Gastrocnemius medialis (tissue), 4 donors: ENCODE results near the gene SEMA6C. TPM values are rescaled to one million over a fixed set of nuclear protein-coding genes. Genes with fewer than 3 reads are reported as not detected.
A peak's percentile ranks its signal among the peaks of the same experiment; 100 is the strongest.

Experiments
- ATAC-seq, 2 donors: fragments of 150-250 bp; one replicate each; pipeline ENCODE4 v1.9.1; 2016
- DNase-seq, 2 donors: peaks; one replicate each; pipeline ENCODE4 v3.0.0-alpha.2; 2019
- H3K27ac ChIP-seq, 4 donors: fragments of 200-600 bp; sonication (generic); 1 replicate in 1 of 4; 2 replicates in 3 of 4; pipeline ENCODE4 v1.5.1; 2016 to 2018; ENCODE audit warnings: mild to moderate bottlenecking in 2 of 4, moderate library complexity in 1 of 4
- H3K27me3 ChIP-seq, 3 donors: fragments of 200-600 bp; sonication (generic) in 2 of 3; 1 replicate in 1 of 3; 2 replicates in 2 of 3; pipeline versions ENCODE4 v1.5.1 to v1.6.0; 2016 to 2019; ENCODE audit warnings: mild to moderate bottlenecking in 1 of 3, moderate library complexity in 1 of 3
- H3K36me3 ChIP-seq, 2 donors: fragments of 200-600 bp; sonication (generic) in 1 of 2; one replicate each; pipeline ENCODE4 v1.5.1; 2017 to 2018
- H3K4me1 ChIP-seq, 2 donors: fragments of 200-600 bp; sonication (generic) in 1 of 2; one replicate each; pipeline ENCODE4 v1.5.1; 2016 to 2017; ENCODE audit warnings: mild to moderate bottlenecking in 2 of 2
- H3K4me3 ChIP-seq, 4 donors: fragments of 200-600 bp; sonication (generic) in 3 of 4; 1 replicate in 1 of 4; 2 replicates in 3 of 4; pipeline ENCODE4 v1.5.1; 2016 to 2019; ENCODE audit warnings: mild to moderate bottlenecking in 2 of 4
- H3K9me3 ChIP-seq, 3 donors: fragments of 200-600 bp; sonication (generic) in 2 of 3; 1 replicate in 1 of 3; 2 replicates in 2 of 3; pipeline ENCODE4 v1.5.1; 2016 to 2019
- POLR2A ChIP-seq, 2 donors: fragments of 450-650 bp; IDR thresholded peaks; one replicate each; pipeline ENCODE4 v1.6.1; 2017; ENCODE audit warnings: antibody characterized with exemption in 2 of 2, mild to moderate bottlenecking in 2 of 2, moderate library complexity in 2 of 2
- in situ Hi-C, 4 donors: fragments of 200-750 bp; cut with MboI; loops; one replicate each; pipeline versions ENCODE4 v1.15.0 to v1.8.0; 2017; ENCODE audit warnings: low sequenced_read_pairs in 4 of 4
- intact Hi-C: fragments of 100-400 bp; cut with DNase I; formaldehyde crosslinking; loops from one replicate; pipeline ENCODE4 v1.15.1; 2023; ENCODE audit warnings: low total_unique reads
- total RNA-seq, 4 donors: library from RNA; depleted of rRNA; stranded (reverse); fragments of >200 nt; gene quantifications; one replicate each; pipeline versions ENCODE4 v1.1.0 to v1.2.3, GENCODE V29; 2016
- TF ChIP-seq, protein P1 (sequence below), 5 experiments: fragments of 450-650 bp in 3 of 5; fragments of 200-600 bp in 2 of 5; sonication (generic) in 2 of 5; IDR thresholded peaks in 4 of 5; conservative IDR thresholded peaks in 1 of 5; 1 replicate in 4 of 5; 2 replicates in 1 of 5; pipeline ENCODE4 v1.5.1; 2016 to 2019; ENCODE audit warnings: antibody characterized with exemption in 5 of 5, mild to moderate bottlenecking in 3 of 5, moderate library complexity in 3 of 5

Gene SEMA6C
- total RNA-seq, 4 donors from 2014 or later, result 51.5 to 121 (median 108) TPM

DNA sequence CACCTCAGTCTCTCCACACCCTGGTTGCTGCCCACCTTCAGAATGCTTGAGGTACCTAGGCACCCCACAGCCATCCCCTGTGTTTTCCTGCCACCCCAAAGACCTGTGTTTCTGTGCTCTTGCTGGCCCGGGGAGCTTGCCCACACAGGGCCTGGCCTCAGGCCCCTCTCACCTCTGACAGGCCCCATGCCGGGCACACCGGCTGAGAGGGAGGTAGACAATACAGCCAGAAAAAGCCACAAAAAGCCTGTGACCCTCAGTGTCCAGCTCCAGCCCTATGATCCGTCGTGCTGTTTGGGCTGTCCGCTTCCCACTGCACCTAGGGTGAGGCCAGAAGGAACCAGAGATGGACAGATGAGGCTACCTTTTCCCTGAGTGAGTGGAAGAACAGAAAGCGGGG, 11.4 kb downstream of the SEMA6C start:
- Histone ChIP-seq H3K4me3 (no peak overlapping the region), H3K9me3 (no peaks in the 10 kb centered on the region), H3K27me3 (no peaks in the 10 kb centered on the region), H3K4me1 (peaks cover 6 to 8% of the 10 kb centered on the region in 2 donors), H3K36me3 (peaks cover 0 to 79% of the 10 kb centered on the region in 2 donors), H3K27ac (peak overlapping the region; percentile 33 to 98 (median 60))
- TF ChIP-seq, protein P1, sequence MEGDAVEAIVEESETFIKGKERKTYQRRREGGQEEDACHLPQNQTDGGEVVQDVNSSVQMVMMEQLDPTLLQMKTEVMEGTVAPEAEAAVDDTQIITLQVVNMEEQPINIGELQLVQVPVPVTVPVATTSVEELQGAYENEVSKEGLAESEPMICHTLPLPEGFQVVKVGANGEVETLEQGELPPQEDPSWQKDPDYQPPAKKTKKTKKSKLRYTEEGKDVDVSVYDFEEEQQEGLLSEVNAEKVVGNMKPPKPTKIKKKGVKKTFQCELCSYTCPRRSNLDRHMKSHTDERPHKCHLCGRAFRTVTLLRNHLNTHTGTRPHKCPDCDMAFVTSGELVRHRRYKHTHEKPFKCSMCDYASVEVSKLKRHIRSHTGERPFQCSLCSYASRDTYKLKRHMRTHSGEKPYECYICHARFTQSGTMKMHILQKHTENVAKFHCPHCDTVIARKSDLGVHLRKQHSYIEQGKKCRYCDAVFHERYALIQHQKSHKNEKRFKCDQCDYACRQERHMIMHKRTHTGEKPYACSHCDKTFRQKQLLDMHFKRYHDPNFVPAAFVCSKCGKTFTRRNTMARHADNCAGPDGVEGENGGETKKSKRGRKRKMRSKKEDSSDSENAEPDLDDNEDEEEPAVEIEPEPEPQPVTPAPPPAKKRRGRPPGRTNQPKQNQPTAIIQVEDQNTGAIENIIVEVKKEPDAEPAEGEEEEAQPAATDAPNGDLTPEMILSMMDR (IDR thresholded peaks at IDR 0.05 in 4 of 5, conservative IDR thresholded peaks at IDR 0.05 in 1 of 5), result no peak
- no peak for TF ChIP-seq POLR2A (IDR thresholded peaks at IDR 0.05)
- DNase-seq (no peak), ATAC-seq (no peak)
- intact Hi-C loops (no loop called here), in situ Hi-C loops (no loop called here)

DNA sequence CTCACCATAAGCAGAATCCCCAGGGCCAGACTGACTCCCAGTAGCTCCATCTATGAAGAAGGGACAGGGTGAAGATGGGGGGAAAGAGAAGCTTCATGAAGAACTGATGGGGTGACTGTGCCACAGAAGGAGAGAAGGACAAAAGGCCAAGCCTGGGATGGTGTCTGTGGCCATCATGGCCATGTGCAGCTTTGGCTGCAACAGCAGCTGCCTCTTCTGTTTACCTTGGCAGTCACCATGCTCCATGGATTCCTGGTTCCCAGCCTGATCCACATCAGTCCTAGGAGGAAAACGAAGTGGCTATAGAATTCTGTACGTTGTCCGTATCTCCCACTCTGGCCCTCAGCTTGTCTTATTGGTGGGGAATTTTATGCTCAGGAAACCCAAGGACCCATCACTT, 12.0 kb downstream of the SEMA6C start:
- in situ Hi-C loops, result no loop called here
- peaks cover 0 to 73% of the 10 kb centered on the region in 2 donors for H3K36me3 ChIP-seq
- ATAC-seq, result peak in 1 of 2 donors; percentile 25
- peak in 1 of 2 donors; percentile 19 for DNase-seq
- H3K9me3 ChIP-seq, result no peaks in the 10 kb centered on the region
- H3K27ac ChIP-seq, result peak overlapping the region; percentile 33 to 98 (median 60)
- intact Hi-C loops, result no loop called here
- H3K27me3 ChIP-seq, result no peaks in the 10 kb centered on the region
- H3K4me1 ChIP-seq, result peaks cover 6 to 8% of the 10 kb centered on the region in 2 donors
- TF ChIP-seq, protein P1 (IDR thresholded peaks at IDR 0.05 in 4 of 5, conservative IDR thresholded peaks at IDR 0.05 in 1 of 5), result no peak
- no peak for TF ChIP-seq POLR2A (IDR thresholded peaks at IDR 0.05)
- no peak overlapping the region for H3K4me3 ChIP-seq

DNA sequence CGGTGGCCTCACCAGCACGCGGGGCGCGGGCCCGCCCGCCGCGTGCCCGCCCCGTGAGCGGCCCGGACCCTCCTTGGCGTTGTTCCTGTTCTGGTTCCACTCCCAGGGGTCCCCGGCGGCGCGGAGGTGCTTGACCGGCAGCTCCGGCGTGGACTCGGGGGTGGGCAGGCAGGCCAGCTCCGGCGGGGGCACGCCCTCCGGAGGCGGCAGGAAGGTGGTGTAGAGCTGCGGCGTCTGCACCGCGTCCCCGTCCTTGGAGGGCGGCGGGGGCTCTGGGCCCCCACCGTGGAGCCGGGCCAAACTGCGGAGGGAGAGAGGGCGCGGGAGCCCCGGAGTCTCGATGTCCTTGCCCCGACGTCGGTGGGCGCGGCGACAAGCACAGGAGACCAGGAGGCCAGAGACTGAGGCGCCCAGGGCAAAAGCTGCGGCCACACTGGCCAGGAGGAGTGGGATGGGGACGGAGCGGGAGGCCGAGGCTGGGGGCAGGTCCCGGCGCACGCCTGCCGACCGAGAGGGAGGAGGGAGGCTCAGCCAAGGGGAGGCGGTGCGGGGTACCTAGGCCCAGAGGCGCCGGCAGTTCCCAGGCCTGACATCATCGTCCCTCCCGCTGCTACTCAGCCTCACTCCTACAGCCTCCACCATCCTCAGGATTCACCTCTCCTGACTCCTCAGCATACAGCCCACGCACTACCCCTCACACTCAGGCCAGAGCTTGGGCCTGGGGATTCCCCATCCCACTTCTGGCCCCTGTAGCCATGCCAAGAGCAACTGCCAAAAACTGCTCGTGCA, 13.2 kb downstream of the SEMA6C start:
- Histone ChIP-seq H3K27ac (peak overlapping the region in 2 of 4 donors; percentile 54 to 98), H3K9me3 (no peaks in the 10 kb centered on the region), H3K27me3 (no peaks in the 10 kb centered on the region), H3K4me3 (no peak overlapping the region), H3K36me3 (peaks cover 0 to 61% of the 10 kb centered on the region in 2 donors), H3K4me1 (peaks cover 6 to 8% of the 10 kb centered on the region in 2 donors)
- in situ Hi-C loops (no loop called here), intact Hi-C loops (no loop called here)
- ATAC-seq (no peak), DNase-seq (peak in 1 of 2 donors; percentile 19)
- TF ChIP-seq, protein P1 (IDR thresholded peaks at IDR 0.05 in 4 of 5, conservative IDR thresholded peaks at IDR 0.05 in 1 of 5), result no peak
- TF ChIP-seq POLR2A (IDR thresholded peaks at IDR 0.05), result no peak

DNA sequence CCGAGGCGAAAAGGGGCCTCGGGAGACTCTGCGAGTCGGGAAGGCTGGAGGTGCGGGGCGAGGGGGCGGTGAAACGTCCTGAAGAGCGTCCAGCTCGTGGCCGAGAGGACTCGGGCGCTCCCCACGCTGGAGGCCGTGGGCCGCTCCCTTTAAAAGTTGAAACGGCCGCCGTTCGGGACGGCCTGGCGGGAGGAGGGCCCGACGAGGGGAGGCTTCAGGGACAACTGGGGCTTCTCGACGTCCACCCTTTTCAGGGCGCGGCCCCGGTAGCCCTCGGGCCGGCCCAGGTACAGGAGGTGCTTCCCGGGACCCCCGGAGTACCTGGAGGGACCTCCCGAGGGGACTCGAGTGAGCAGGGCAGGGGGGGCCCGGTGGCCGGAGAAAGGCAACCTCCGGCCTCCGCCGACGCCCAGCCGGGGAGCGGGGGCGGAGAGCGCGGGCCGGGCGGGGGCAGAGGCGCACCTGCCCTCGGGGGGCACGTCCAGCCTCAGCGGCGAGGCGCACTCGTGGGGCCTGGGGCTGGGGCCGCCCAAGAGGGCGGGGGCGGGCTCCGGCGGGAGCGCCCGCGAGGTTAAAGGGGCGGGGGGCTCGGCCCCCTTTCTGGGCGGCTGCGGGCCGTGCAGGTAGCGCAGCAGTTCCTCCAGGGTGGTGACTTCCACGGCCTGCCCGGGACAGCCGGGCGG, 14.0 kb downstream of the SEMA6C start:
- no peak for ATAC-seq
- peaks cover 0 to 54% of the 10 kb centered on the region in 2 donors for H3K36me3 ChIP-seq
- intact Hi-C loops, result no loop called here
- H3K27me3 ChIP-seq, result no peaks in the 10 kb centered on the region
- peak overlapping the region; percentile 53 to 98 (median 68) for H3K27ac ChIP-seq
- DNase-seq, result peak in 1 of 2 donors; percentile 13
- H3K9me3 ChIP-seq, result no peaks in the 10 kb centered on the region
- in situ Hi-C loops, result no loop called here
- TF ChIP-seq POLR2A (IDR thresholded peaks at IDR 0.05), result no peak
- TF ChIP-seq, protein P1 (IDR thresholded peaks at IDR 0.05 in 4 of 5, conservative IDR thresholded peaks at IDR 0.05 in 1 of 5), result no peak
- H3K4me3 ChIP-seq, result peak overlapping the region in 3 of 4 donors; percentile 16 to 47 (median 36)
- peaks cover 0 to 8% of the 10 kb centered on the region in 2 donors for H3K4me1 ChIP-seq
